Measurements from ENCODE around the gene ABL2.

- TF ChIP-seq POLR2AphosphoS5 (IDR thresholded peaks at IDR 0.05; ENCODE audit: insufficient read depth, low read depth, low read length) (no peak), CTCF (IDR thresholded peaks at IDR 0.05; ENCODE audit: extremely low read depth in 1 of 2, insufficient read depth in 1 of 2, low read depth in 1 of 2, low read length in 2 of 2) (no peak), POLR2A (IDR thresholded peaks at IDR 0.05; ENCODE audit: low read depth, low read length) (no peak), EZH2 (IDR thresholded peaks at IDR 0.05; ENCODE audit: borderline replicate concordance, low read depth, low read length, severe bottlenecking) (no peak)
Observed at GRCh38 chr1:179241530-179242097, 12.1 kb upstream of the ABL2 start.

Measured in endothelial cell of umbilical vein (primary cell).